ENCODE data around the gene RPS19. TPM values are rescaled to one million over a fixed set of nuclear protein-coding genes. Genes with fewer than 3 reads are reported as not detected.
"Not testable (repeated sequence)": the region's sequence is repeated elsewhere in the genome, so short reads cannot be mapped to it uniquely, and the experiment has no call there.

The RPS19 gene
- total RNA-seq, 1 donor: 3,007 TPM

DNA sequence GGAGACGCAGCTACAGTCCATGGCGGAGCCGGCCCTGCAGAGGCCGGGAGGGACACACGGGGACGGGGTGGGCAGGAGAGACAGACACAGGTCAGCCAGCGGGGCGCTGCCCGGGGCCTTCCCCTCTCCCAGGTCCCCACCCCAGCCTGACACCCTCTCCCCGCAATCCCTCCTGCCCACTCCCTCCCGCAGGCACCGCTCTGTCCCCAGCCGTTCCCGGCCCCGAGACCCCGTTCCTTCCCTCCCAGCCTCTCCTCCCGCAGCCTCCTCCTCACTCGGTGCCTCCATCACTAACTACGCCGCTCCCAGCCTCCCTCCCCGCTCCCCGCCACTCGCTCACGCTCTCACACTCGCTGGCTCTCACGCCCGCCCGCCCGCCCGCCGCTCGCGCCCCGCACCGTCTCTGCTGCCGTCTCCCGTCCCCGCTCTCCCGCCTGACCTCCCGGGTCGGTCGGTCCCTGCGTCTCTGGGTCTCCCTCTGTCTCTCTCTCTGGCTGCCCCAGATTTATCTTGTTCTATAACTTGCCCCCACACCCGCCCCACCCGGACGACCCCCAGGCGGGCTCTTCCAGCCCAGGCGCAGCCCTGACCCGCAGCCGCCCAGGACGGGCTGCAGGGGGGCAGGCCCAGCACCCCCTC is 53.0 kb downstream of the RPS19 start:
- DNase-seq (ENCODE audit: low read depth in 2 of 3, low spot score in 2 of 3): no peak

- no peak for DNase-seq (ENCODE audit: low read depth in 2 of 3, low spot score in 2 of 3)
Measured at GRCh38 chr19:41913538-41914423, 53.7 kb downstream of the RPS19 start.

- not testable (repeated sequence) for DNase-seq (ENCODE audit: low read depth in 2 of 3, low spot score in 2 of 3)
Measured at GRCh38 chr19:41914424-41914834, 54.4 kb downstream of the RPS19 start.

GRCh38 chr19:41915021-41915775 is 55.1 kb downstream of the RPS19 start:
- no peak for DNase-seq (ENCODE audit: low read depth in 2 of 3, low spot score in 2 of 3)

DNA sequence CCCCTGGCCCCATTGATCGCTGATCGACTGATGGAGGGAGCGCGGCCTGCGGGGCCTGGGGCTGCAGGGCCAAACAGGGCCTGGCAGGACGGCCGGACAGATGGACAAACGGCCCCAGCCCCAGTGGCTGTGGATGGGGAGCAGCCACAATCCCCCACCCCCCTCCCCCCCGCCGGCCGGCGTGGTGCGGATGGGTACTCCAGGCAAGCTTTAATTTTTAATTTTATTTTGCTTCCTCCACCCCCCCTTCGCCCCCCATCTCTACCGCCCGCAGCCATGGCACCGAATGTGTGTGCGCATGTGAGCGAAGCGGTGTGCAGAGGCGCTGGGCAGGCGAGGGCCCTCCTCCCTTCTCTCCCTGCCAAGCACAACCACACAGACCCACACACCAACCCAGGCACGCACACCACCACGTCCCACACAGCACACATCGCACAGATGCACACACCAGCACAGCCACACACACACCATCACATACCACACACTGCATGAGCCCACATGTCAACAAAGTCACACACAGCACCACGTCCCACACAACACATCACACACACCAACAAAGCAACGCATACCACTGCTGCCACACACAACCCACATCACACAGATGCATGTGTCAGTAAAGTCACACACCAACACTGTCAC is 55.8 kb downstream of the RPS19 start:
- no peak for DNase-seq (ENCODE audit: low read depth in 2 of 3, low spot score in 2 of 3)

DNA sequence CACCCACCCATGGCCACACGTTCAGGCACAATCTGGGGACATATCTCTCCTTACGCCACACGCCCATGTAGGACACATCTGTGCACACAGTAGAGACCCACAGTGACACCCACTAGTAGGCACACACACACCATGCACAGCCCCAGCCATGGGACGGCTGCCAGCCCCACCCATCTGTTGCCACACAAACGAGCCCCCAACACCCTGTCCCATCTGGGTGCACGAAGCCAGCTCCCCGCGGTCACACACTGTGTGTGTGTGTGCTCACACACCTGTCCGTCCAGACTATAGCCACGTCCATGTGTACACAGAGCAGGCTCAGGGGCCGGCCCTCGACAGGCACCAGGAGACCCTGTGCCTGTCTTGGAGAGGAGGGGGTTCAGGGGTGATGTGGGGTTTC is 57.6 kb downstream of the RPS19 start:
- DNase-seq (ENCODE audit: low read depth in 2 of 3, low spot score in 2 of 3): no peak

- DNase-seq (ENCODE audit: low read depth in 2 of 3, low spot score in 2 of 3): no peak
Measured at GRCh38 chr19:41918095-41918494, 58.0 kb downstream of the RPS19 start.

- DNase-seq (ENCODE audit: low read depth in 2 of 3, low spot score in 2 of 3): no peak
Measured at GRCh38 chr19:41918653-41919244, 58.7 kb downstream of the RPS19 start.

GRCh38 chr19:41919948-41920712 is 60.1 kb downstream of the RPS19 start:
- DNase-seq (ENCODE audit: low read depth in 2 of 3, low spot score in 2 of 3): no peak

DNA sequence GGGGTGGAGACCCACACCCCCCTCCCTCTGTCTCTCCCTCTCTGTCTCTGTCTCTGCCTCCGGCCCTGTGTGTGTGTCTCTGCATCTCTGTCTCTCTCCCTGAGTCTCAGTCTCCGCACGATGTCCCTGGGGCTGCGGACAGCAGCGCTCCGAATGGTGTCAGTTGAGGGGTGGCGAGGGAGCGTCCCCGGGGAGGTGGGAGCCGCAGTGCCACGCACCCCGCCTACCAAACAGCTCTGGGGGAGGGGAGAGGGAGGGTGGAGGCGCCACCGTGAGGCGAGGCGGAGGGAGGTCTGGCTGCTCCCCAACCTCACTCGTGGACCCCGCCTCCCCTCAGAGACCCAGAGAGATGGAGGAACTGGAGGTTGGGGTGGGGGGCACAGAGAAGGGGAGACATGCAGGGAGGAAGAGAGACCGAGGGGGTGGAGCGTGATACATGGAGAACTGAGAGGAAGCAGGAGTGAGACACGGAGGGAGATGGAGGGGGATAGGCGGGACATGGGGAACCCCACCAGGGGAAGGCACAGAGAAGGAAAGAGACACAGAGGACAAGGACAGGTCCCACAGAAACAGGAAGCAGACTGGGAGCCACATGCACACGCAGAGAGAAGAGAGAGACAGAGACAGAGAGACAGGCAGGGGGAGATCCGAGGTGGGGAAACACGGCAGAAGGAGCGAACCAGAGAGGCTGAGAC is 61.0 kb downstream of the RPS19 start:
- DNase-seq (ENCODE audit: low read depth in 2 of 3, low spot score in 2 of 3): peak in 1 of 3 donors; percentile 52

GRCh38 chr19:41921577-41922576 is 61.8 kb downstream of the RPS19 start:
- no peak for DNase-seq (ENCODE audit: low read depth in 2 of 3, low spot score in 2 of 3)

Small RNA genes lying within 50 kb of the gene (small RNA-seq; reads per million reads assigned to genes)
- gene MIR6797: not detected

Other genes with a start within 250 kb of the RPS19 start
- 12.7 TPM for gene CEACAM4, start 233.2 kb upstream of the RPS19 start, total RNA-seq
- gene CEACAM7, start 172.0 kb upstream of the RPS19 start, total RNA-seq: not detected
- not detected for gene CEACAM5, start 151.6 kb upstream of the RPS19 start, total RNA-seq
- gene CEACAM6, start 104.7 kb upstream of the RPS19 start, total RNA-seq: 0.27 TPM
- gene CEACAM3, start 63.7 kb upstream of the RPS19 start, total RNA-seq: 0.27 TPM
- gene LYPD4, start 15.6 kb upstream of the RPS19 start, total RNA-seq: not detected
- not detected for gene DMRTC2, start 15.2 kb upstream of the RPS19 start, total RNA-seq
- 17.2 TPM for gene CD79A, start 17.0 kb downstream of the RPS19 start, total RNA-seq
- 74.6 TPM for gene ARHGEF1, start 22.9 kb downstream of the RPS19 start, total RNA-seq
- gene ERFL, start 68.2 kb downstream of the RPS19 start, total RNA-seq: under 0.01 TPM
- gene RABAC1, start 99.1 kb downstream of the RPS19 start, total RNA-seq: 172 TPM
- gene ATP1A3, start 134.0 kb downstream of the RPS19 start, total RNA-seq: 5.4 TPM
- gene GRIK5, start 210.0 kb downstream of the RPS19 start, total RNA-seq: 22.1 TPM
- gene ZNF574, start 215.9 kb downstream of the RPS19 start, total RNA-seq: 67.6 TPM

All from hematopoietic multipotent progenitor cell (in vitro differentiated cells).